Anterior cingulate cortex (tissue), 58 donors: ENCODE data around the gene ABCG4.
"Not testable (repeated sequence)": the region's sequence is repeated elsewhere in the genome, so short reads cannot be mapped to it uniquely, and the experiment has no call there.

Experiments
- DNase-seq, 58 donors: peaks; one replicate each; lab custom pipeline; 2025; lab: John Stamatoyannopoulos, UW

ABCG4 gene

DNA sequence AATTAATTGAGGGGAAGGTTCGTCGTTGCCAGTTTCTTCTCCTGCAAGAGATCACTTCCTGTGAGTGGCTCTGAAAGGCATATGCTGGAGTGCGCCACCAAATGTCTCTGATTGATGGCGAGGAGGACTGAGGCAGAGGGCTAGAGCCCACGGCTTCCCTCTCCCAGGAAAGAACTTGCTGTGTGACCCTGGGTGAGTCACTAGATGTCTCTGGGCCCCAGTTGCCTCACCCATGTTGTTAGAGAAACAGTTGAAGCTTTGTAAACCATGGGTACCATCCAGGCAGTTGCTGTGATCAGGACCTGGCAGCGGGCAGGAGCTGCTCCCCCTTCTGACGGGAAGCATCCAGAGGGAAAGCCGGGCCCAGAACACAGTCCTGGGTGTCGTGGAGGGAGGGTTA, 3.2 kb downstream of the ABCG4 start:
- DNase-seq = no peak

DNA sequence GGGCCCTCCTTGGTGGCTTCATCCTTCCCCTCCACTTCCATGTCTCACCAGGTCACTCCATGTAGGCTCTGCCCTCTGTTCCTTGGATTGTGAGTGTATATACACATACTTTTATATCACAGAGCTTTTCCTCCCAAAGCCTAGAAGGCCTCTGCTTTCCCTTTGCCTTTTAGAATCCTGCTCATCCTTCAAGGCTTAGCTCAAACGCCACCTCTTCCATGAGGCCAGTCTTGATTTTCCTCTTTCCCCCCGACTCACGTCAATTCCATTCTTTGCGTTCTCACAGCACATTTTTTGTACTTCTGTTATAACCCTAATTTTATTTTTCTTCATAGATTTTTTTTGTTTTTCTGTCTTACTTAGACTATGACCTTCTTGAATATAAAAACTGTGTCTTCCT, 3.8 kb downstream of the ABCG4 start:
- DNase-seq = no peak

DNA sequence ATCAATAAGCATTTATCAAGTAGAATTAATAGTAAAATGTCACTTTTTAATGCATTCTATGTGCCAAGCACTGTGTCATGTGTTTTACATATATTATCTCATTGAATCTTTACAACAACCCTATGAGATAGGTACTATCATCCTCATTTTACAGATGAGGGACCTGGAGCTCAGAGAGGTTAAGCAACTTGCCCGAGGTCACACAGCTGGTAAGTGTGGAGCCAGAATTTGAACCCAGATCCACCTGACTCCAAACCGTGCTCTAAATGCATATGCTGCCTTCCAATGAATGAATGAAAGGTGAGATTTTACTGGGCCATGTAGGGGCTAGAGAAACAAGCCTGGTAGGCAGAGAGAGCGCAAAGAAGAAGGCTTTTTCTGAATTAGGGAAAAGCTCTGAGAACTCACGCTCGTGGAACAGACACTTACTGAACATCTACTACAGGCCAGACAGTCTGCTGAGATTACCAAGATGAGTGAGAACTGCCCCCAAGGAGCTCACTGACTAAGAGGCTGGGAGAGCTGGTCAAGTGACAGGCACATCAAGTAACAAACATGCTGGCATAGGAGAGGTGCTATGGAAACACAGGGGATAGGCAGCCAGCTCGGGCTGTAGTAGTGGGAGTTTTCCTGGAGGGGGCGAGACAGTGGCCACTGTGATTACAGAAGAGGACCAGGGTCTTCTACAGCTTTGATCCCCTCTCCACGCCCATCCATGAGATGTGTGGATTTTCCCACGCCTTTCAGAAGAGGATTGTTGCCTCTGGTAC, 4.4 kb downstream of the ABCG4 start:
- no peak for DNase-seq

DNA sequence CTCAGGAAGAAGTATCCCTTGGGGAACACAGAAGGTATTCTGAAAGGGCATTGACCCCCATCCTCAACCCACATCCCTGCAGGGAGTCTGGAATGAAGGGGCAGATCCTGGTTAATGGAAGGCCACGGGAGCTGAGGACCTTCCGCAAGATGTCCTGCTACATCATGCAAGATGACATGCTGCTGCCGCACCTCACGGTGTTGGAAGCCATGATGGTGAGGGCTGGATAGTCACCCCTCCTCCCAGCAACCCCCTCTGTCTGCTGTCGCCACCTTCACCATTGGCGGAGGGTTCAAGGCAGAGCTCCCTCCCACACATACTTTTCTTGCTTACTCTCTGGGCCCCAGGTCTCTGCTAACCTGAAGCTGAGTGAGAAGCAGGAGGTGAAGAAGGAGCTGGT, 5.3 kb downstream of the ABCG4 start:
- no peak for DNase-seq

DNA sequence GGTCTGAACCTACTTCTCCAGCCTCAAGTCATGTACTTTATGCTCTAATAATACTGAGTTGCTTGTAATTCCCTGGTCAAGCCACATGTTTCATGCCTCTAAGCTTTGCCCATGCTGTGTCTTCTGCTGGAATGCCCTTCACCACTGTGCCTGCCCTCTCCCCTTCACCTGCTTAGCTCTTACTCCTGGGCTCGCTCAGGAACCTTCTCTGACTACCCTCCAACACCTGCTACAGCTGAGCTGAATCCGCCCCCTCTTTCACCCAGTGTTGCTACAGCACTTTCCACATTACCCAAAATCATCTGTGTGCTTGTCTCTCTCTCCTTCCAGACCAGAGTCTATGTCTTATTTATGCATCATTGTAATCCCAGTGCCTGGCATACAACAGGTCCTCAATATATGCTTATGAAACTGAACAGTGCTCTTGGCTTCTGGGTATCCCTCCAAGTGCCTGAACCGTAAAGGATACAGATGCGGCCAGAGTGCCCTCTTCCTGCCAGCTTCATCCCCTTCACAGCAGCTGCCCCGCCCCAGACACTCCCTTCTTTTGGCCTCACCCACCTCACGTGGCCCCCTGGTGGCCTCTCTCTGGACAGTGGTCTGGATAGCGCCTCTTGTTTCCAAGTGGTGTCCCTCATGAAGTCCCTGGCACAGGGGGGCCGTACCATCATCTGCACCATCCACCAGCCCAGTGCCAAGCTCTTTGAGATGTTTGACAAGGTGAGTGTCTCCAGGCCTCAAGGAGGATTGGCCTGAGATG, 7.1 kb downstream of the ABCG4 start:
- DNase-seq = no peak

DNA sequence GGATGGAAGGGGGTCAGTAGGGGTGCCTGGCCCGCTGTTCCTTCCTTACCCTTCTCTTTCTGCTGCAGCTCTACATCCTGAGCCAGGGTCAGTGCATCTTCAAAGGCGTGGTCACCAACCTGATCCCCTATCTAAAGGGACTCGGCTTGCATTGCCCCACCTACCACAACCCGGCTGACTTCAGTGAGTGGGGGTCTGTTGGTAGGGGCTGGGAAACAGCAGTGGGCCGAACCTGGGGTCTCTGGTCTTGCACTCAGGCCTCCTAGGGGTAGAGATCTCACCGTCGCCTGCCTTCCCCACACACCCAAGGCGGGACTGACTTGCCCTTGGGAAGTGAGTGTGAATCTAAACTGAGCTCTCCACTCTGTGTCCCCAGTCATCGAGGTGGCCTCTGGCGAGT, 7.6 kb downstream of the ABCG4 start:
- DNase-seq = no peak

DNA sequence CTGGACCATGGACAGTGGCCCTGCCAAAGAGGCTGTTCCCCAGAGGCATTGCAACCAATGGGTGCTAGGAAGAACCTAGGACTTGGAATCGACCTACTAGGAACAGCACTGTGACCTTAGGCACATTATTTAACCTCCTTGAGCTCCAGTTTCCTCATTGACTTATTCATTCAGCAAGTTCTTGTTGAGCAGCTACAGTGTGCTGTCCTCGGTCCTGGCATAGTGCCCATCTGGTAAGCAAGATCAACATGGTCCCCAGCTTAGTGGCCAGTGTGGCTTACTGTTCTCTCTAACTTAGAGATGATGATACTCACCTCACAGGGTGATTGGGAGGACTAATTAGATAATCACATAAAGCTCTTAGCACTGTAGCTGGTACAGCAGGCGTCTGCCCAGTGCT, 8.2 kb downstream of the ABCG4 start:
- DNase-seq = no peak

DNA sequence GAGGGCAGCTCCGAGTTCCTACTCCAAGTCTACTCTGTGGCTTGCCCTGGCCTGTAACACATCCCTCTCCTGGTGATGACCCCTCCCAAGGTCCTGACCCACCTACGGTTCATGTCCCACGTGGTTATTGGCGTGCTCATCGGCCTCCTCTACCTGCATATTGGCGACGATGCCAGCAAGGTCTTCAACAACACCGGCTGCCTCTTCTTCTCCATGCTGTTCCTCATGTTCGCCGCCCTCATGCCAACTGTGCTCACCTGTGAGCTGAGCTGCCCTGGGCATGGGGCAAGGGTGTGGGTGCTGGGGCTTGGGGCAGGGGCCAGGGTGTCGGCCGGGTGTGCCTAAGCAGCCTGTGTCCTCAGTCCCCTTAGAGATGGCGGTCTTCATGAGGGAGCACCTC, 9.6 kb downstream of the ABCG4 start:
- no peak for DNase-seq

DNA sequence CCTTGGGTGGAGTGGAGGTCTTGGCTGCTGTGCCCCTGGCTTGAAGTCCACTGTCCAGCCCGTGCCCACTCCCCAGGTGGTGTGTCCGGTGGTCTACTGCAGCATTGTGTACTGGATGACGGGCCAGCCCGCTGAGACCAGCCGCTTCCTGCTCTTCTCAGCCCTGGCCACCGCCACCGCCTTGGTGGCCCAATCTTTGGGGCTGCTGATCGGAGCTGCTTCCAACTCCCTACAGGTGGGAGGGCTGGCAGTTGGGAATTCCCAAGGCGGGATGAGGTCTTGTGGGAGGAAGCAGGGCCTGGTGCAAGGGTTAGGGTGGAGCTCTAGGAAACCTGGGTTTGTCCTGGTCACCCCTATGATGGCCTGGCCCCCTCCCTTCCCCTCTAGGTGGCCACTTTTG, 11.3 kb downstream of the ABCG4 start:
- DNase-seq = no peak

DNA sequence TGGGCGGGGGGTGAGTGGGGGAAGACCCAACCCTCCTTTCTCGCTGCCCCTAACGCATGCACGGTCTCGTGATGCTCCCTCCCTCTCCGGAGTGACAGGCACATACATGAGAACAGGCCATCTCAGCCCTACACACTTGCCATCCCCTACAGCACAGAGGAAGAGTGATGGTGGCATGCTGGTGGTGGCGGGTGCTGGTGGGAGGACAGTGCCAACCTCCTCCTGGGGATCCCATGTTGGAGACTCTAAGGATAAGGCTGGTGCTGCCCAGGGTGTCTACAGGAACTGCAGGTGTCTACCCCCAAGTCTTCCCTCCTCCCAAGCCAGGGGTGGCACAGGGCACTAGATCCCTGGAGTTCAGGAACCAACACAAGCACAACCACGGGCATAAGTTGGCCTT, 13.0 kb downstream of the ABCG4 start:
- no peak for DNase-seq

DNA sequence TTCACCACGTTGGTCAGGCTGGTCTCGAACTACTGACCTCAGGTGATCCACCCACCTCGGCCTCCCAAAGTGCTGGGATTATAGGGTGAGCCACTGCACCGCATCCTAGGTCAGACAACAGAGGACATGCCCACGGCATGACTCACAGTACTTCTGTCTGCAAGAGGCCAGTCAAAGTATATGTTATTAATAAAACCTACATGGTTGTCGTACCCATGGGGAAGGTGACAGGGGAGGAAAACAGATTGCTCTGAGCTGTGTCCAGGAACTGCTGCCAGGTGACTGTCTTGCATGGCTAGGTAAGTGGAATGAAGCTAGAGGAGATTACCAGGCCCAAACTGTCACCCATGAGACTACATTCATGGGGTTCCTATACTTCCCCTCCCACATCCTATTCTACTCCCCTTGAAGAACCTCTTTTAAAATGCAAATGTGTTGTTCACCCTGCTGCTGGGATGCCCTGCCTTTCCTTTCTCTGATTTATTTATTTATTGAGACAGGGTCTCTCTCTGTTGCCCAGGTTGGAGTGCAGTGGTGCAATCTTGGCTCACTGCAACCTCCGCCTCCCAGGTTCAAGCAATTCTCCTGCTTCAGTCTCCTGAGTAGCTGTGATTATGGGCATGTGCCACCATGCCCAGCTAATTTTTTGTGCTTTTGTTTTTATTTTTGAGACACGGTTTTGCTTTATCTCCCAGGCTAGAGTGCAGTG, 17.7 kb downstream of the ABCG4 start:
- DNase-seq = no peak

DNA sequence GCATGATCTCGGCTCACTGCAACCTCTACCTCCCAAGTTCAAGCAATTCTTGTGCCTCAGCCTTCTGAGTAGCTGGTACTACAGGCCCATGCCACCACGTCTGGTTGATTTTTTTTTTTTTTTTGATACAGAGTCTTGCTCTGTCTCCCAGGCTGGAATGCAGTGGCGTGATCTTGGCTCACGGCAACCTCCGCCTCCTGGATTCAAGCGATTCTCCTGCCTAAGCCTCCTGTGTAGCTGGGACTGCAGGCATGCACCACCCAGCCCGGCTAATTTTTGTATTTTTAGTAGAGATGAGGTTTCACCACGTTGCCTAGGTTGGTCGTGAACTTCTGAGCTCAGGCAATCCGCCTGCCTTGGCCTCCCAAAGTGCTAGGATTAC, 18.2 kb downstream of the ABCG4 start:
- not testable (repeated sequence) for DNase-seq

DNA sequence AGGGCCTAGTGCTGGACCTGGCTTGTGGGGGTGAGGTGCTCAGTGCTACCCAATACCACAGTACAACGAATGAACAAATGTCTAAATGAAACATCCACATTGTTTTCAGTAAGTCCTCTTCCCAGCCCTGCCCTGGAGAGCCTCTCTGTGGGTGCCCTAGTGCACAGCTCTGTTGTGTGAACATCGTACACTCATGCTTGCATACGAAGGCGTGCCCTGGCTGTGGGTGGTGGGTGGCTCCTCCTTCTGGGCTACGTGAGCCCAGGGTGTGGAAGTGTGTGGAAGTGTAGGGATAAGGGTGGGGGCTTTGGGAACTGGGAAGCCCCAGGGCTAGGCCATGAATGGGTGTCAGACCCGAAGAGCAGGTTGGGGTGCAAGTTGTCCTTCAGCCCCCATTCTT, 19.1 kb downstream of the ABCG4 start:
- DNase-seq = no peak

DNA sequence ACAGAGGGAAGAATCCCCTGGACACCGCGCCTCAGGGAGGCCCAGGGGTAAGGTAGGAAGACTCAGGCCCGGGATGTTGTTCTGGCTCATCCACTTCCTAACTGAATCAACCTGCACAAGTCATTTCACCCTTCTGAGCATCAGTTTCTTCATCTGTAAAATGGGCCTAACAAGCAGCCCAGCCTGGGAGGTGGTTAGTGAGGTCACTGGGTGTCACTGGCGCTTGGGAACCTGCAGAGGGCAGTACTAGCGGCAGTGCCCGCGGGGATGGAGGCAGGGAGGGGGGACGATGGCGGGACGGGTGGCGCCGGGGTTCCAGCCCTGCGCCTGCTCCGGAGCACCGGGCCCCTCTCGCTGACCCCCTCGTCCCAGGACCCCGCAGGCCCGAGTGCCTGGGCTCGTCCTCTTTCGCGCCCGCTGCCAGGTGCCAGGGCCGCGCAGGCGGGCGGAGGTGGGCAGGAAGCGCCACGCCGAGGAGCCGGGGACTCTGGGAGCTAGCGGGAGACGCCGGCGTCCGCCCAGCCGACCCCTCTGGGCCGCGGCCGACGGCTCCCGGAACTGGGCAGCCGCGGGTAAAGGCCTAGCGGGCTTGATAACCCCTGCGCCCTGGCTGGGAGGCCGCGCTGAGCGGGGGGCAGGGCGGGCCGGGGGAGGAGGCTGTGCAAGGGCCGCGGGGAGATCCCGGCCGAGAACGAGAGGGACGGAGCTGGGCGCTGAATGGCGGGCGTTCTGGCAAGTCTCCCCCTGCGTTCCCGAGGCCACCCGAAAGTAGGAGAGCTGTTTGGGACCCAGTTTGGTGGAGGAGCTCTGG, 19.8 kb downstream of the ABCG4 start, which contains the start of gene NLRX1:
Gene NLRX1, plus strand, starts transcription at position 255 of the 811 bp plus-strand sequence. CDS start 2,679 bp downstream, outside the sequence.
- DNase-seq = peak in 56 of 58 donors; percentile 22 to 81 (median 59)

DNA sequence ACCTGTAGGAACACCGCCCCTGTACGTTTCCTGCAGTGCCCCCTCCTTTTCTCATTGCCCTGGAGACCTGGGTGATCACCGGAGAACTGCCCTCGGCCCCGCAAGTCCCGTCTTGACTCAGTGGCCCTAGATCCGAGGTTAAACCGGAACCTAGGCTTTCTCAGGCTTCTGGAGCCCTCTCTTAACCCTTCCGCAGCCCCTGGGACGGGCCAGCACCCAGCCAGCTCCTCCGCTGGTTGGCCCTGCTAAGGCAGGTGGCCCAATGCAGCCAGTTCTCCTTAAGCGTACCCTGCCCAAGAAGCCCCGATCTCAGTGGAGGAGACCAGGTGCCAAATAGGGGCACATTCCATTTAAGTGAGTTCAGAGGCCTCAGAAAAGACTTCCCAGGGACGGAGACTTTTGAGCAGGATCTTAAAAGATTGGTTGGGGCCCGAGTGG, 20.4 kb downstream of the ABCG4 start:
- peak in 4 of 58 donors; percentile 29 to 61 (median 38) for DNase-seq

DNA sequence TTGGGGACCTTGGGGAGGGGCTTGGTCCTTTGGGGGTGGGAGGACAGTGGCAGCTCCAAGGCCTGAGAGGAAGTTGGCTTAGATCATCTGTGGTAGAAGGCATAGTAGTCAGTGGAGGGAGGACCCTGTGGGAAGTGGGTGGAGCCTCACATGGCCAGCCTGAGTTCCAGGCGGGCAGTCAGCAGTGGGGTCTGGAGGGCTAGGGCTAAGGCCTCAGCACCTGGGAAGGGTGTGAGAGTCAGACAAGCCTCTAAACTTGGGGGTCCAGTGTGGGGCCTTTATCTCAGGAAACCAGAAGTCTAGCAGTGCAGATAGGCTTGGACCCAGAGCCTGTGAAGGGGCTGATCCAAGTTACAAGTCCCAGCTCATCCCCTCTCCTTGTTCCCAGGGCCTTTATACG, 23.7 kb downstream of the ABCG4 start:
- DNase-seq = no peak

DNA sequence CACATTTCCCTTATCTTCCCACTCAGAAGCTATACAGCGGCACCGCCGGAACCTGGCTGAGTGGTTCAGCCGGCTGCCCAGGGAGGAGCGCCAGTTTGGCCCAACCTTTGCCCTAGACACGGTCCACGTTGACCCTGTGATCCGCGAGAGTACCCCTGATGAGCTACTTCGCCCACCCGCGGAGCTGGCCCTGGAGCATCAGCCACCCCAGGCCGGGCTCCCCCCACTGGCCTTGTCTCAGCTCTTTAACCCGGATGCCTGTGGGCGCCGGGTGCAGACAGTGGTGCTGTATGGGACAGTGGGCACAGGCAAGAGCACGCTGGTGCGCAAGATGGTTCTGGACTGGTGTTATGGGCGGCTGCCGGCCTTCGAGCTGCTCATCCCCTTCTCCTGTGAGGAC, 24.6 kb downstream of the ABCG4 start:
- no peak for DNase-seq

DNA sequence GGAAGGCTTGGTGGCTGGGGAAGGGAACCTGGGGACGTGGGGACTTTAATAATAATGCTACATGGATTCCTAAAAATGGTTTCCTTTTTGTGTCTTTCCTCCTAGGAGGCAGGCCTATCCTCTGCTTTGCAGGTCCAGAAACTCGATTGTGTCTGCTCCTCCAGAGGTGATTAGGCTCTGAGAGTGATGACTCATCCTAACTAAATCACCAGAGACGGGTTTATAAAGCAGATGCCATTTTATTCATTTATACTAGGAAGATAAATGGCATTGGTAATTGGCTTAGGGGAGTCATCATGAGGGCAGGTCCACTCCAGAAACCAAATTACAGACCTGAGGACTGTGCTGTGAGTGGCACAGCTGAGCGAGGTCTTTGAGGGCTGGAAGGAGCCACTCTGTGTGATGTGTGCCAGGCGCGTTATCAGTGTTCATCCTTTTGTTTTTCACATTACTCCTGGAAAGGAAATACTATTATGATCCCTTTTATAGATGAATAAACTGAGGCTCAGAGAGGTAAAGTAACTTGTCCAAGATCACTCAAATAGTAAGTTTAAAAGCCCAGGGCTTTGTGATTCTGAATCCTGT, 26.7 kb downstream of the ABCG4 start:
- no peak for DNase-seq

DNA sequence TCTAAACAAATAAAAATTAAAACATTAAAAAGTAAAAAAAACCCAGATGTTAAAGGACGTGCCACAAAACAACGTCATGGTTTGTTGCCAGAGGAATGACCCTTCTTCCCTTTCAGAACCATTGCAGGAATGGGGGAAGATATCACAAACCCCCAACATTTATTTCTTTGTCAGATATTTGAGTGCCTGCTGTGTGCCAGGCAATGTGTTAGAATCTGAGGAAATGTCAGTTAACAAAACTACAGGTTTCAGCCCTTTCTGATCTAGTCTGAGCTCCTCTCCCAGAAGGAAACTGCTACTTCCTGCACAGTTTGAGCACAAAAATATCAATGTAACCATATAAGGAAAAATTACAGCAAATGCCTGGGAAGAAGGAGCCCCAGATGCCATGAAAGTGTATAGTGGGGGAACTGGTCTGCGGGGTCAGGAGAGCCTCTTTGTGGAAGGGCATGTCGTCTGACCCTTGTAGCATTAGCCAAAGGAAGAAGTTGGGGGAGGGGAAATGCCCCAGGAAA, 29.4 kb downstream of the ABCG4 start:
- no peak for DNase-seq

DNA sequence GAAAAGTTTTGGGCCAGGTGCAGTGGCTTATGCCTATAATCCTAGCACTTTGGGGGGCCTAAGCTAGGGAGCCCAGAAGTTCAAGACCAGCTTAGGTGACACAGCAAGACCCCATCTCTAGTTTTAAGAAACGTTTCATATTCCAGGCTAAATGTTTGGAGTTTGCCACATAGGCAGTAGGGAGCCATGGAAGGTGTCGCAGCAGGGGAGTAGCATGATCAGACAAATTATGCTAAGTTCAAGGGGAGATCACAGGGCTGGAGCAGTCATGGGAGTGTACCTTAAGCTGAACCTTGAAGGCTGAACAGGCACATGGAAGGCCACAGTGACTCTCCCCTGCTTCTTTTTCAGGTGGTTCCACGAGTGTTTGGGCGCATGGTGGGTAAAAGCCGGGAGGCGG, 30.5 kb downstream of the ABCG4 start:
- DNase-seq = no peak
